Activated B cell treated with CpG ODN at 0.5 μM for 24 hours (primary cell): ENCODE data around the gene DUSP8. TPM values are rescaled to one million over a fixed set of nuclear protein-coding genes. Genes with fewer than 3 reads are reported as not detected.

ENCODE experiments used
- ATAC-seq: fragments of 200-7000 bp; cut with Tn5 transposase; one replicate; pipeline ENCODE4 v1.10.0; 2021; ENCODE audit warnings: low read depth, mild to moderate bottlenecking, moderate library complexity
- CTCF ChIA-PET: fragments of 350-600 bp; sonication (Branson Sonifier 250); formaldehyde crosslinking; loops from one replicate; lab custom pipeline; 2021; ENCODE audit warnings: antibody characterized with exemption; lab: Charles Lee
- POLR2A ChIA-PET: fragments of 350-600 bp; sonication (Branson Sonifier 250); formaldehyde crosslinking; loops from one replicate; lab custom pipeline; 2021; ENCODE audit warnings: antibody characterized with exemption; lab: Charles Lee
- DNase-seq: peaks from one replicate; pipeline ENCODE4 v3.0.0; 2022
- H3K27ac Mint-ChIP-seq: one replicate; pipeline ENCODE4 v1.8.0; 2020; ENCODE audit warnings: mixed read lengths
- H3K27me3 Mint-ChIP-seq: one replicate; pipeline ENCODE4 v1.8.0; 2021; ENCODE audit warnings: mixed read lengths
- H3K36me3 Mint-ChIP-seq: one replicate; pipeline ENCODE4 v1.8.0; 2021; ENCODE audit warnings: low read depth, mixed read lengths
- H3K4me1 Mint-ChIP-seq: one replicate; pipeline ENCODE4 v1.8.0; 2021; ENCODE audit warnings: mixed read lengths
- H3K4me3 Mint-ChIP-seq: one replicate; pipeline ENCODE4 v1.8.0; 2020; ENCODE audit warnings: mild to moderate bottlenecking, mixed read lengths
- H3K9me3 Mint-ChIP-seq: one replicate; pipeline ENCODE4 v1.8.0; 2020; ENCODE audit warnings: mixed read lengths
- intact Hi-C: fragments of 100-400 bp; cut with micrococcal nuclease; formaldehyde crosslinking; loops from one replicate; pipeline ENCODE4 v1.15.1; 2024
- total RNA-seq: library from RNA; stranded (reverse); gene quantifications from 2 replicates; pipeline ENCODE4 v1.2.3, GENCODE V29; 2022
- TF ChIP-seq, protein P1 (sequence below): fragments of 200-600 bp; IDR thresholded peaks from one replicate; pipeline ENCODE4 v1.8.0; 2022; ENCODE audit warnings: antibody characterized with exemption, mild to moderate bottlenecking

Gene DUSP8
- total RNA-seq, 1 donor from 2014 or later: 1.3 TPM

DNA sequence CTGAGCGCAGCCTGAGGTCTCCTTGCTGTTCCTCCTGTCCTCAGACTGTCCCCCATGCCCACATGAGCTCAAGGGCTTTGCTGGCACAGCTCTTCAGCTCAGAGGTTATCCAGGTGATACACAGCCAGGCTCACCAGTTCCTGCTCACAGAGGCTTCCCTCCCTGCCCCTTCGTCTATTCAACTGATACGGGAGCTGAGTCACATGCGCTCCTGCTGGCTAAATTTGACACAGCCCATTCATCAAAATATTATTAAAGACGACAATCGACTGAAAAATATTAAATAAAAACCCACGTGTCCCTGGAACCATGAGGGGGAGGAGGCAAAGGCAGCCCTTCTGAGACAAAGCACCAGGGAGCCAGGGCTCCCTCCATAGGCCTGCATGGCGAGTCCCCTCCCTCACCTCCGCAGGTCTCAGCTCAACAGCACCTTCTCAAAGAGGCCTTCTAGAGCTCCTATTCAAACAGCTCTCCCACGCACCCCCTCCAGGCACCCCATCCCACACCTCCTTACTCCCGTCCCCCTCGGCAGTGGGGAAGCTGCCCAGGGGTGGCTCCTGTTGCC lies 40.5 kb downstream of the DUSP8 start:
- Mint-ChIP-seq H3K36me3 (peaks cover 35% of the 10 kb centered on the region), H3K27ac (no peak overlapping the region), H3K4me3 (no peak overlapping the region), H3K27me3 (no peaks in the 10 kb centered on the region), H3K9me3 (no peaks in the 10 kb centered on the region), H3K4me1 (peaks cover 20% of the 10 kb centered on the region)
- intact Hi-C loops: no loop called here
- DNase-seq: no peak
- ATAC-seq: no peak
- ChIA-PET POLR2A (no interaction called here), CTCF (no interaction called here)
- TF ChIP-seq, protein P1, sequence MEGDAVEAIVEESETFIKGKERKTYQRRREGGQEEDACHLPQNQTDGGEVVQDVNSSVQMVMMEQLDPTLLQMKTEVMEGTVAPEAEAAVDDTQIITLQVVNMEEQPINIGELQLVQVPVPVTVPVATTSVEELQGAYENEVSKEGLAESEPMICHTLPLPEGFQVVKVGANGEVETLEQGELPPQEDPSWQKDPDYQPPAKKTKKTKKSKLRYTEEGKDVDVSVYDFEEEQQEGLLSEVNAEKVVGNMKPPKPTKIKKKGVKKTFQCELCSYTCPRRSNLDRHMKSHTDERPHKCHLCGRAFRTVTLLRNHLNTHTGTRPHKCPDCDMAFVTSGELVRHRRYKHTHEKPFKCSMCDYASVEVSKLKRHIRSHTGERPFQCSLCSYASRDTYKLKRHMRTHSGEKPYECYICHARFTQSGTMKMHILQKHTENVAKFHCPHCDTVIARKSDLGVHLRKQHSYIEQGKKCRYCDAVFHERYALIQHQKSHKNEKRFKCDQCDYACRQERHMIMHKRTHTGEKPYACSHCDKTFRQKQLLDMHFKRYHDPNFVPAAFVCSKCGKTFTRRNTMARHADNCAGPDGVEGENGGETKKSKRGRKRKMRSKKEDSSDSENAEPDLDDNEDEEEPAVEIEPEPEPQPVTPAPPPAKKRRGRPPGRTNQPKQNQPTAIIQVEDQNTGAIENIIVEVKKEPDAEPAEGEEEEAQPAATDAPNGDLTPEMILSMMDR: no peak

DNA sequence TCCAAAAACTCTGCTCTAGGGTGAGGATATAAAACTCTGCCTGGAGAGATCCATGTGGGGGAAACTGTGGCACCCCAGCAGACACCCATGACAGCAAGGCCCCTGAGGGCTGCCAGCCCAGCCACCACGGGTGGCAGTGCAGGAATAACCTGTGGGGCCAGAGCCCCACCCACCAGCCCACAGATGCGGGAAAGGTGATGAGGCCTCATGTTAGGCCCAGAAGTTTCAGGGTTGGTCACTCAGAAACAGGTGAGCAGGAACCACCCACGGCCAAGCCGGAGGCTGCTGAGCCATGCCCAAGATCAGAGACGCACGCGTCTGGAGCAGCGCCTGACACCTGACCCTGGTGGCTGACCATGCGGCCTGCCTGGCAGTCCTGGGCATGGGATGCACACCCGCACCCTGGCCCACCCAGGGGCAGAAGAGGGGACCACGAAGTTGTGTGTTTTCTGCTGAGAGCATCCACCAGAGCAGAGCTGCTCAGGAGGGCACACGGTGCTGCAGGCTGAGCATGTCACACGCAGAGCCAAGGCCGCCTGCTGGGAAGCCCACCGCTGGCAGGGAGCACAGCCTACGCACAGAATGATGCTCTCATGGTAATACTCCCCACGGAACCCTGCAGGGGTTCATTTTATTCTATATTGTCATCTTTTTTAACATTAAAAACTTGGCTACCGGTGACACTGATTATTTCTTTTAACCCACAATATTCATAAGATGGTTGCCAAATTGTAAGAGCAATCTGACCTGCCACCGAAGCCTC lies 41.2 kb downstream of the DUSP8 start:
- ATAC-seq: no peak

DNA sequence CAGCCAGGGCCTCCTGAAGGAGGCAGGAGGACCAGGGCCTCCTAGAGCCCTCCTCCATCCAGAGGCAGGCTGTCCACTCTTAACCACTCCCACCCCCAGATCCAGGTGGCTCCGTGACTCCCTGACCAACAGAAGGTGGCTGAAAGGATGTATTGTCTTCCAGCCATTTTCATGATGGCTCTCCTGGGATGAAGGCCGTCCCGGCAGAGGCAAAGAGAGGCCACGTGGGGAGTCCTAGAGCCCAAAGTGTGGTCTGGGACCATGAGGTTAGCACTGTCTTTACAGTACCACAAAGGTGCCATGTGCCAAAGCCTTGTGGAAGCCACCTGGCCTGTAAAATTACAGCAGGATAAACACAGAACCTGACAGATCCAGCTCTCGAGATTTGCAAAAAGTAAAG lies 42.3 kb downstream of the DUSP8 start:
- DNase-seq: no peak
- intact Hi-C loops: no loop called here
- CTCF ChIA-PET: no interaction called here
- no peaks in the 10 kb centered on the region for H3K27me3 Mint-ChIP-seq
- POLR2A ChIA-PET: no interaction called here
- H3K9me3 Mint-ChIP-seq: no peaks in the 10 kb centered on the region
- peaks cover 23% of the 10 kb centered on the region for H3K36me3 Mint-ChIP-seq
- no peak for ATAC-seq
- H3K4me3 Mint-ChIP-seq: no peak overlapping the region
- no peak overlapping the region for H3K27ac Mint-ChIP-seq
- TF ChIP-seq, protein P1: no peak
- peaks cover 17% of the 10 kb centered on the region for H3K4me1 Mint-ChIP-seq

More for the DNA sequence above, 41.2 kb downstream of the DUSP8 start:
- H3K4me1 Mint-ChIP-seq: peaks cover 22% of the 10 kb centered on the region
- TF ChIP-seq, protein P1: no peak
- H3K36me3 Mint-ChIP-seq: peaks cover 32% of the 10 kb centered on the region
- DNase-seq: no peak
- POLR2A ChIA-PET: no interaction called here
- no peak overlapping the region for H3K27ac Mint-ChIP-seq
- no peaks in the 10 kb centered on the region for H3K27me3 Mint-ChIP-seq
- no peaks in the 10 kb centered on the region for H3K9me3 Mint-ChIP-seq
- intact Hi-C loops: no loop called here
- H3K4me3 Mint-ChIP-seq: no peak overlapping the region
- CTCF ChIA-PET: no interaction called here

DNA sequence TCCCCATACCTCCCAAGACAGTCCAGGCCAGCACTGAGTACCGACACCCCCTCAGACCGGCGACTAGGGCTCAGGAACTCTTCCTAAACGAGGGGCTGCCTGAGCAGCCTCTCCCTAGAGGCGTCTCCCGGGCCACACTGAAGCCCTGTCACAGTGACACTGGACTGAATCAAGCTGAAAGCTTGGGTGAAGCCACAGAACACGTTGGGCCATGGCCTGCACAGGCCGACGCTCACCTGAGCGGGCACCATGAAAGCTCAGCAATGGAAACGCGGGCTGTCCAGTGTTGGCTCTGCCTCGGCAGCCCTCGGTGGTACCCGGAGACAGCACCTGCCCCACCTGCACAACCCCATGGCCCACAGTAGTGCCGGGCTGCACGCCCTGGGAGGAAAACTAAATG lies 42.8 kb downstream of the DUSP8 start:
- no peak for ATAC-seq
- Mint-ChIP-seq H3K4me1 (peaks cover 21% of the 10 kb centered on the region), H3K9me3 (no peaks in the 10 kb centered on the region), H3K4me3 (no peak overlapping the region), H3K27me3 (no peaks in the 10 kb centered on the region), H3K27ac (no peak overlapping the region), H3K36me3 (peaks cover 18% of the 10 kb centered on the region)
- TF ChIP-seq, protein P1: no peak
- CTCF ChIA-PET: no interaction called here
- POLR2A ChIA-PET: no interaction called here
- DNase-seq: no peak
- intact Hi-C loops: no loop called here

DNA sequence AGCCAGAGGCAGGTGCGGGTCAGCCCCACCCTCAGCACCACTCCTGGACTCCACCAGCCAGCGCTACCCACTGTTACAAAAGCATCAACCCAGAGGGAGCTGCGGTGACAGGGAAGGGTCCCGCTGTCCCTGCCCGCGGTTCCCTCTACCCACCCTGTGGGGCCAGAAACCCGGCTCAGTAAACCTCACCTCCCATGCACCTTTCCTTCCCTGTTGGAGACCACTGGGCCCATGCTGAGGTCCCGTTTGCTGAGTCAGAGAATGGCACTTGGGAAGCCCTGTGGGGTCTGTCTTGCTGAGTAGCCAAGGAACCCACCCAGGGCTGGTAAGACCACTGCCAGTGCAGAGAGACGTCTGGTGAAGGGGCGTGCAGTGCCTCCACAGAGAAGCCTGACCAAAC lies 43.4 kb downstream of the DUSP8 start:
- no peaks in the 10 kb centered on the region for H3K9me3 Mint-ChIP-seq
- DNase-seq (no peak), ATAC-seq (no peak)
- H3K36me3 Mint-ChIP-seq: peaks cover 17% of the 10 kb centered on the region
- H3K4me1 Mint-ChIP-seq: peaks cover 26% of the 10 kb centered on the region
- ChIA-PET CTCF (no interaction called here), POLR2A (no interaction called here)
- no peaks in the 10 kb centered on the region for H3K27me3 Mint-ChIP-seq
- H3K4me3 Mint-ChIP-seq: no peak overlapping the region
- no peak overlapping the region for H3K27ac Mint-ChIP-seq
- TF ChIP-seq, protein P1: no peak
- intact Hi-C loops: no loop called here
